GM23338 (cell line): Measurements from ENCODE around the gene OR2L5. TPM values are rescaled to one million over a fixed set of nuclear protein-coding genes. Genes with fewer than 3 reads are reported as not detected.

Experiments used
- ATAC-seq: fragments of 200-7000 bp; cut with Tn5 transposase; 3 replicates; pipeline ENCODE4 v1.9.1; 2020
- DNase-seq: peaks from one replicate; pipeline ENCODE4 v3.0.0-alpha.2; 2015; ENCODE audit warnings: low spot score
- H2AFZ ChIP-seq: fragments of 200-600 bp; sonication (generic); 2 replicates; pipeline ENCODE4 v1.8.0; 2016; ENCODE audit warnings: antibody characterized with exemption, mild to moderate bottlenecking, moderate library complexity
- H3F3A ChIP-seq: fragments of 200-600 bp; sonication (generic); replicated peaks from 2 replicates; pipeline ENCODE4 v1.8.0; 2017; ENCODE audit warnings: antibody characterized with exemption, mixed run types, low read depth
- H3K27ac ChIP-seq: fragments of 200-600 bp; sonication (generic); 2 replicates; pipeline ENCODE4 v1.6.1; 2016; ENCODE audit warnings: low read depth
- H3K27me3 ChIP-seq: fragments of 200-600 bp; sonication (generic); 2 replicates; pipeline ENCODE4 v1.8.0; 2016; ENCODE audit warnings: mild to moderate bottlenecking, mixed run types, moderate library complexity; ENCODE audit not compliant: insufficient read depth
- H3K36me3 ChIP-seq: fragments of 200-600 bp; sonication (generic); 2 replicates; pipeline ENCODE4 v1.8.0; 2016; ENCODE audit warnings: mild to moderate bottlenecking; ENCODE audit not compliant: insufficient read depth
- H3K4me1 ChIP-seq: fragments of 200-600 bp; sonication (generic); 2 replicates; pipeline ENCODE4 v1.8.0; 2016; ENCODE audit warnings: mild to moderate bottlenecking, moderate library complexity; ENCODE audit not compliant: insufficient read depth
- H3K4me2 ChIP-seq: fragments of 200-600 bp; sonication (generic); 2 replicates; pipeline ENCODE4 v1.7.1; 2017; ENCODE audit warnings: mixed run types
- H3K4me3 ChIP-seq: fragments of 200-600 bp; sonication (generic); 2 replicates; pipeline ENCODE4 v1.6.1; 2016; ENCODE audit warnings: mixed run types
- H3K79me2 ChIP-seq: fragments of 200-600 bp; sonication (generic); replicated peaks from 2 replicates; pipeline ENCODE4 v1.8.0; 2017; ENCODE audit warnings: mild to moderate bottlenecking; ENCODE audit not compliant: insufficient read depth
- H3K9me2 ChIP-seq: fragments of 200-600 bp; sonication (generic); 2 replicates; pipeline ENCODE4 v1.8.0; 2017; ENCODE audit not compliant: insufficient read depth
- H4K20me1 ChIP-seq: fragments of 200-600 bp; sonication (generic); replicated peaks from 2 replicates; pipeline ENCODE4 v1.8.0; 2017; ENCODE audit warnings: mild to moderate bottlenecking; ENCODE audit not compliant: insufficient read depth
- H3K27ac Mint-ChIP-seq: 2 replicates; pipeline ENCODE4 v1.8.0; 2020; ENCODE audit warnings: inconsistent platforms, mild to moderate bottlenecking, moderate library complexity, mixed read lengths
- H3K27me3 Mint-ChIP-seq: 3 replicates; pipeline ENCODE4 v1.8.0; 2022; ENCODE audit warnings: low read depth, mild to moderate bottlenecking, moderate library complexity, mixed read lengths, inconsistent platforms; ENCODE audit not compliant: insufficient read depth, poor library complexity
- H3K36me3 Mint-ChIP-seq: 3 replicates; pipeline ENCODE4 v1.8.0; 2021; ENCODE audit warnings: low read depth, mild to moderate bottlenecking, inconsistent platforms, moderate library complexity, mixed read lengths
- H3K4me1 Mint-ChIP-seq: 3 replicates; pipeline ENCODE4 v1.8.0; 2020; ENCODE audit warnings: mild to moderate bottlenecking, inconsistent platforms, mixed read lengths
- H3K4me3 Mint-ChIP-seq: 3 replicates; pipeline ENCODE4 v1.8.0; 2021; ENCODE audit warnings: moderate library complexity, mild to moderate bottlenecking, inconsistent platforms, mixed read lengths
- H3K9me3 Mint-ChIP-seq: 3 replicates; pipeline ENCODE4 v1.8.0; 2020; ENCODE audit warnings: moderate library complexity, mild to moderate bottlenecking, inconsistent platforms, mixed read lengths
- EZH2phosphoT487 ChIP-seq: fragments of 200-600 bp; sonication (generic); IDR thresholded peaks from one replicate; pipeline ENCODE4 v1.8.1; 2018; ENCODE audit warnings: antibody characterized with exemption; ENCODE audit not compliant: unreplicated experiment
- polyA plus RNA-seq: library from polyadenylated mRNA; unstranded; fragments of >200 nt; fragmentation: Nextera tagmentation; extraction: Ambion mirVana; gene quantifications from 2 replicates; pipeline ENCODE4 v1.2.1, GENCODE V29; 2016
- total RNA-seq: library from RNA; depleted of rRNA; stranded (reverse); fragments of >200 nt; shearing (Covaris generic); gene quantifications from 2 replicates; pipeline ENCODE4 v1.2.3, GENCODE V29; 2014
- TF ChIP-seq, protein P1 (sequence below), 2 experiments: fragments of 200-600 bp in 1 of 2; sonication (generic) in 1 of 2; conservative IDR thresholded peaks; 2 replicates each; pipeline versions ENCODE4 v1.5.1 to v1.6.1; 2016 to 2017; ENCODE audit warnings: antibody characterized with exemption in 2 of 2, low read depth in 2 of 2, mild to moderate bottlenecking in 2 of 2, moderate library complexity in 1 of 2
- TF ChIP-seq, protein P2 (sequence below): IDR thresholded peaks from one replicate; pipeline ENCODE4 v1.6.1; 2018; ENCODE audit warnings: antibody characterized with exemption; ENCODE audit not compliant: unreplicated experiment

The OR2L5 gene
- total and polyA plus RNA-seq, 2 experiments from 2014 or later: not detected

DNA sequence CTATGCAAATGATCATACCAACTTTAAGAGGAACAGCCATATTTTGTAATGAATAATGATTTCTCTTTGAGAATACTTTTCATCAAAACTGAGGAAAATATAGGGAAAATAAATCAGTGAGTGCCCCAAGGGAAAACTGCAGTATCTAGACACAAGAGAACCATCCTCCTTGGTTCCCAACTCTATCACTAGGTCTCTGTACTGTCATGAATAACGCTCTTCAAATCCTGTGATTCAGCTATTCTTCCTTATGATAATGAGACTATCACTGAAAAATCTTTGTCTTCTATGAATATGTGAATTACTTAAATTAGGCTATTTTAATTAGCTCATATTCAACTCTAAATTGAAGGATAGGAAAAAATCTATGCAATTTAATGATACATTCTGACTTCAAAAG is 2.3 kb downstream of the OR2L5 start (continued):
- TF ChIP-seq, protein P1, sequence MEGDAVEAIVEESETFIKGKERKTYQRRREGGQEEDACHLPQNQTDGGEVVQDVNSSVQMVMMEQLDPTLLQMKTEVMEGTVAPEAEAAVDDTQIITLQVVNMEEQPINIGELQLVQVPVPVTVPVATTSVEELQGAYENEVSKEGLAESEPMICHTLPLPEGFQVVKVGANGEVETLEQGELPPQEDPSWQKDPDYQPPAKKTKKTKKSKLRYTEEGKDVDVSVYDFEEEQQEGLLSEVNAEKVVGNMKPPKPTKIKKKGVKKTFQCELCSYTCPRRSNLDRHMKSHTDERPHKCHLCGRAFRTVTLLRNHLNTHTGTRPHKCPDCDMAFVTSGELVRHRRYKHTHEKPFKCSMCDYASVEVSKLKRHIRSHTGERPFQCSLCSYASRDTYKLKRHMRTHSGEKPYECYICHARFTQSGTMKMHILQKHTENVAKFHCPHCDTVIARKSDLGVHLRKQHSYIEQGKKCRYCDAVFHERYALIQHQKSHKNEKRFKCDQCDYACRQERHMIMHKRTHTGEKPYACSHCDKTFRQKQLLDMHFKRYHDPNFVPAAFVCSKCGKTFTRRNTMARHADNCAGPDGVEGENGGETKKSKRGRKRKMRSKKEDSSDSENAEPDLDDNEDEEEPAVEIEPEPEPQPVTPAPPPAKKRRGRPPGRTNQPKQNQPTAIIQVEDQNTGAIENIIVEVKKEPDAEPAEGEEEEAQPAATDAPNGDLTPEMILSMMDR (conservative IDR thresholded peaks at IDR 0.05; ENCODE audit: low read depth in 2 of 2): no peak
- TF ChIP-seq, protein P2, sequence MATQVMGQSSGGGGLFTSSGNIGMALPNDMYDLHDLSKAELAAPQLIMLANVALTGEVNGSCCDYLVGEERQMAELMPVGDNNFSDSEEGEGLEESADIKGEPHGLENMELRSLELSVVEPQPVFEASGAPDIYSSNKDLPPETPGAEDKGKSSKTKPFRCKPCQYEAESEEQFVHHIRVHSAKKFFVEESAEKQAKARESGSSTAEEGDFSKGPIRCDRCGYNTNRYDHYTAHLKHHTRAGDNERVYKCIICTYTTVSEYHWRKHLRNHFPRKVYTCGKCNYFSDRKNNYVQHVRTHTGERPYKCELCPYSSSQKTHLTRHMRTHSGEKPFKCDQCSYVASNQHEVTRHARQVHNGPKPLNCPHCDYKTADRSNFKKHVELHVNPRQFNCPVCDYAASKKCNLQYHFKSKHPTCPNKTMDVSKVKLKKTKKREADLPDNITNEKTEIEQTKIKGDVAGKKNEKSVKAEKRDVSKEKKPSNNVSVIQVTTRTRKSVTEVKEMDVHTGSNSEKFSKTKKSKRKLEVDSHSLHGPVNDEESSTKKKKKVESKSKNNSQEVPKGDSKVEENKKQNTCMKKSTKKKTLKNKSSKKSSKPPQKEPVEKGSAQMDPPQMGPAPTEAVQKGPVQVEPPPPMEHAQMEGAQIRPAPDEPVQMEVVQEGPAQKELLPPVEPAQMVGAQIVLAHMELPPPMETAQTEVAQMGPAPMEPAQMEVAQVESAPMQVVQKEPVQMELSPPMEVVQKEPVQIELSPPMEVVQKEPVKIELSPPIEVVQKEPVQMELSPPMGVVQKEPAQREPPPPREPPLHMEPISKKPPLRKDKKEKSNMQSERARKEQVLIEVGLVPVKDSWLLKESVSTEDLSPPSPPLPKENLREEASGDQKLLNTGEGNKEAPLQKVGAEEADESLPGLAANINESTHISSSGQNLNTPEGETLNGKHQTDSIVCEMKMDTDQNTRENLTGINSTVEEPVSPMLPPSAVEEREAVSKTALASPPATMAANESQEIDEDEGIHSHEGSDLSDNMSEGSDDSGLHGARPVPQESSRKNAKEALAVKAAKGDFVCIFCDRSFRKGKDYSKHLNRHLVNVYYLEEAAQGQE: no peak

DNA sequence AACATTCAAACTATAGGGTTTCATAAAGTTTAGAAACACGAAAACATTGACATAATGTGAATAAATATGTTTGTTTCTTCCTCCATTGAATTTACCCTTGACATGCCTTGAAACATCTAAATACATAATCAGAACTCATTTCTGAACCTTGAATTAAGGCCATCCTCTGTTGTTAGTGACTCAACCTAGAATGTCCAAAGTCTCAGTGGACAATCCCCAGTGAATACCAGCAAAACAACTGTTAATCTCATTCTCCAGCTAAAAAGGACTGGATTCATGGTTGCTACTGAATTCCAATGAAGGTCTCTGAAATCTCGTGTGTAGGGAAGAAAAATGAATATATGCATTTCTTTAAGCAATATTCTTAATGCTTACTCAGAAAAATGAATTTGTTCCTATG is 16.3 kb downstream of the OR2L5 start, which contains the start of gene OR2L2:
TSS of gene OR2L2 (plus strand) at position 301 of the 400 bp plus-strand sequence. CDS start 8,198 bp downstream, outside the sequence.
- H3K4me3 ChIP-seq: no peak within 1 kb of the TSS
- no peak within 1 kb of the TSS for H3K4me2 ChIP-seq
- no peaks in the 10 kb centered on the region for H4K20me1 ChIP-seq
- TF ChIP-seq EZH2phosphoT487: no peak
- H3K27ac ChIP-seq: no peak within 1 kb of the TSS
- Mint-ChIP-seq H3K9me3 (peaks cover 84% of the 10 kb centered on the region), H3K4me1 (no peaks in the 10 kb centered on the region), H3K36me3 (peaks cover 21% of the 10 kb centered on the region; the same call in 2 of the 3 replicates), H3K27ac (no peak within 1 kb of the TSS), H3K27me3 (peaks cover 4% of the 10 kb centered on the region), H3K4me3 (no peak within 1 kb of the TSS)
- H3K79me2 ChIP-seq: no peaks in the 10 kb centered on the region
- DNase-seq (no peak), ATAC-seq (no peak)
- no peak within 1 kb of the TSS for H2AFZ ChIP-seq
- peaks cover 14% of the 10 kb centered on the region; the same call in 1 of the 2 replicates for H3K36me3 ChIP-seq
- H3K4me1 ChIP-seq: no peaks in the 10 kb centered on the region
- no peaks in the 10 kb centered on the region for H3K9me2 ChIP-seq
- H3K27me3 ChIP-seq: no peaks in the 10 kb centered on the region
- no peaks in the 10 kb centered on the region for H3F3A ChIP-seq

DNA sequence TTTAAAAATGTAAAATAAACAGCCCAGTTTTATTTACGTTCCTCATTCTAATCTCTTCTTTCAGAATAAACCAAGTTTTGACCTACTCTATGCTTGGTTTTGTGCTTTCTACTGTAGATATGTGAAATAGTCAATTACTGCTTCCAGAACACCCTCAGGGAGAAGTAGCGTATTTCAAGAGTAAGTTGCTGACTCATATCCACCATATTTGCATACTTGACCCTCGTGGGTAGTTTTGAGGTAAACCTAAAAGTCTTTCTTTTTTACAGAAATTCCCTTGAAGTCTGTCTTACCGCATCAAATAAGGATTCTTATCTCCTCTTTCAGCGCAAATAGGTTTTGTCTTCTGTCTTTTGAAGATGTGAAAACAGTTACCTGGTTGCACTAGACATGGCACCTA is 31.7 kb downstream of the OR2L5 start:
- Histone ChIP-seq H3K27ac (no peak overlapping the region), H3K79me2 (no peaks in the 10 kb centered on the region), H2AFZ (no peak overlapping the region), H3K9me2 (no peaks in the 10 kb centered on the region), H3K4me2 (no peak overlapping the region), H3F3A (no peaks in the 10 kb centered on the region), H3K36me3 (no peaks in the 10 kb centered on the region), H3K27me3 (no peaks in the 10 kb centered on the region), H4K20me1 (no peaks in the 10 kb centered on the region), H3K4me1 (no peaks in the 10 kb centered on the region), H3K4me3 (no peak overlapping the region)
- H3K4me3 Mint-ChIP-seq: no peak overlapping the region
- DNase-seq (no peak), ATAC-seq (no peak)
- H3K9me3 Mint-ChIP-seq: peaks cover 77% of the 10 kb centered on the region
- peaks cover 21% of the 10 kb centered on the region for H3K36me3 Mint-ChIP-seq
- no peaks in the 10 kb centered on the region for H3K4me1 Mint-ChIP-seq
- H3K27ac Mint-ChIP-seq: no peak overlapping the region
- H3K27me3 Mint-ChIP-seq: no peaks in the 10 kb centered on the region
- TF ChIP-seq, protein P2: no peak
